Suprapubic skin (tissue), 3 donors: ENCODE measurements around the gene LILRB1.

Source experiments
- POLR2A ChIP-seq, 2 donors: fragments of 450-650 bp; IDR thresholded peaks; one replicate each; pipeline ENCODE4 v1.6.1; 2017; ENCODE audit warnings: antibody characterized with exemption in 2 of 2, mild to moderate bottlenecking in 2 of 2, moderate library complexity in 2 of 2
- TF ChIP-seq, protein P1 (sequence below), 2 donors: fragments of 200-600 bp in 1 of 2; fragments of 450-650 bp in 1 of 2; sonication (generic) in 1 of 2; IDR thresholded peaks; one replicate each; pipeline ENCODE4 v1.5.1; 2016 to 2019; ENCODE audit warnings: antibody characterized with exemption in 2 of 2, mild to moderate bottlenecking in 1 of 2, moderate library complexity in 1 of 2

DNA sequence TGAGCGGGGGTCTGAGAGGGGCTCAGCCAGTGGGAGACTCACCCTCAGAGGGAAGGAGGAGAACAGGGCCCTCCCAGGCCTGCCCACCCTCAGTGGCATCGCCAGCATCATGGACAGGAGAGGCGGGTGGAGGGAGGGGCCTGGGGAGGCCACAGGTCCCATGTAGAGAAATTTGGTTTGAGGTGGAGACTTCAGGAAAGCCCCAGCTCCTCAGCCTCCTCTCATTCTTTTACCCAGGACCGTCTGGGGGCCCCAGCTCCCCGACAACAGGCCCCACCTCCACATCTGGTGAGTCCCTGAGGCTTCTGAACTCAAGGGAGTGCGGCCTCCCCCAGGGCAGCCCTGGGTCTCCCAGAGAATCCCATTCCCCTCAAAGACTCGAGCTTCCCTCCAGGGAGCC lies 3.1 kb downstream of the LILRB1 start:
- TF ChIP-seq, protein P1, sequence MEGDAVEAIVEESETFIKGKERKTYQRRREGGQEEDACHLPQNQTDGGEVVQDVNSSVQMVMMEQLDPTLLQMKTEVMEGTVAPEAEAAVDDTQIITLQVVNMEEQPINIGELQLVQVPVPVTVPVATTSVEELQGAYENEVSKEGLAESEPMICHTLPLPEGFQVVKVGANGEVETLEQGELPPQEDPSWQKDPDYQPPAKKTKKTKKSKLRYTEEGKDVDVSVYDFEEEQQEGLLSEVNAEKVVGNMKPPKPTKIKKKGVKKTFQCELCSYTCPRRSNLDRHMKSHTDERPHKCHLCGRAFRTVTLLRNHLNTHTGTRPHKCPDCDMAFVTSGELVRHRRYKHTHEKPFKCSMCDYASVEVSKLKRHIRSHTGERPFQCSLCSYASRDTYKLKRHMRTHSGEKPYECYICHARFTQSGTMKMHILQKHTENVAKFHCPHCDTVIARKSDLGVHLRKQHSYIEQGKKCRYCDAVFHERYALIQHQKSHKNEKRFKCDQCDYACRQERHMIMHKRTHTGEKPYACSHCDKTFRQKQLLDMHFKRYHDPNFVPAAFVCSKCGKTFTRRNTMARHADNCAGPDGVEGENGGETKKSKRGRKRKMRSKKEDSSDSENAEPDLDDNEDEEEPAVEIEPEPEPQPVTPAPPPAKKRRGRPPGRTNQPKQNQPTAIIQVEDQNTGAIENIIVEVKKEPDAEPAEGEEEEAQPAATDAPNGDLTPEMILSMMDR (IDR thresholded peaks at IDR 0.05): no peak
- no peak for TF ChIP-seq POLR2A (IDR thresholded peaks at IDR 0.05)
